HCT116 (cell line): Measurements from ENCODE around the gene ECI2. TPM values are rescaled to one million over a fixed set of nuclear protein-coding genes. Genes with fewer than 3 reads are reported as not detected.

Source experiments
- ATAC-seq: fragments of 200-7000 bp; cut with Tn5 transposase; 2 replicates; pipeline ENCODE4 v1.9.1; 2020; ENCODE audit warnings: mild to moderate bottlenecking, moderate library complexity
- BruUV-seq: library from RNA; stranded (reverse); fragments of 400-500 nt; replicated peaks from 2 replicates; lab custom pipeline; 2021; lab: Mats Ljungman, UMichigan
- CTCF ChIA-PET: fragments of 300-600 bp; sonication (Branson Sonifier 250); formaldehyde crosslinking; loops from one replicate; lab custom pipeline; 2021; ENCODE audit warnings: antibody characterized with exemption; lab: Charles Lee
- POLR2A ChIA-PET: fragments of 300-600, 350-600 bp; sonication (Branson Sonifier 250); formaldehyde crosslinking; loops from one replicate; lab custom pipeline; 2021; ENCODE audit warnings: antibody characterized with exemption; lab: Charles Lee
- RAD21 ChIA-PET, 2 experiments: fragments of 300-600 bp; sonication (Branson Sonifier 250); formaldehyde crosslinking; loops; one replicate each; lab custom pipeline; 2023; ENCODE audit warnings: low total read pairs in 2 of 2; ENCODE audit not compliant: uncharacterized antibody in 2 of 2, unreplicated experiment in 2 of 2, low non-redundant PET in 1 of 2; lab: Charles Lee
- DNase-seq: peaks from one replicate; pipeline ENCODE4 v3.0.0-alpha.2; 2010; ENCODE audit warnings: low read depth, low spot score
- H2AFZ ChIP-seq: fragments of 200-600 bp; shearing (Covaris generic), sonication (generic); 2 replicates; pipeline ENCODE4 v1.6.1; 2017; ENCODE audit warnings: low read depth, mixed run types, mixed read lengths, antibody characterized with exemption, low read length; ENCODE audit not compliant: poor library complexity, severe bottlenecking
- H3K27ac ChIP-seq: 2 replicates; pipeline ENCODE4 v1.5.1; 2012; ENCODE audit warnings: low read depth, low read length
- H3K27me3 ChIP-seq: fragments of 200-600 bp; sonication (generic); 2 replicates; pipeline ENCODE4 v1.6.1; 2016; ENCODE audit warnings: mixed run types, low read length, mixed read lengths; ENCODE audit not compliant: insufficient read depth
- H3K36me3 ChIP-seq, 2 experiments: fragments of 200-500 bp in 1 of 2; fragments of 200-600 bp in 1 of 2; sonication (Bioruptor generic) in 1 of 2; sonication (generic) in 1 of 2; 2 replicates each; pipeline versions ENCODE4 v1.5.1 to v1.6.1; 2014 to 2016; ENCODE audit warnings: low read length in 2 of 2, inconsistent platforms in 1 of 2, mixed read lengths in 1 of 2, mixed run types in 1 of 2; ENCODE audit not compliant: insufficient read depth in 2 of 2, control insufficient read depth in 1 of 2
- H3K4me1 ChIP-seq, 2 experiments: fragments of 200-600 bp in 1 of 2; sonication (generic) in 1 of 2; 2 replicates each; pipeline versions ENCODE4 v1.5.1 to v1.6.1; 2012 to 2017; ENCODE audit warnings: low read length in 2 of 2, inconsistent platforms in 1 of 2, mild to moderate bottlenecking in 1 of 2, mixed read lengths in 1 of 2, mixed run types in 1 of 2, moderate library complexity in 1 of 2; ENCODE audit not compliant: insufficient read depth in 2 of 2, control insufficient read depth in 1 of 2
- H3K4me2 ChIP-seq: fragments of 200-600 bp; sonication (generic); 2 replicates; pipeline ENCODE4 v1.6.1; 2017; ENCODE audit warnings: mixed run types, low read length, mixed read lengths
- H3K4me3 ChIP-seq, 2 experiments: fragments of 200-600 bp in 1 of 2; sonication (generic) in 1 of 2; replicated peaks in 1 of 2; 2 replicates each; pipeline ENCODE4 v1.5.1; 2011 to 2016; ENCODE audit warnings: low read length in 2 of 2, control low read depth in 1 of 2, low read depth in 1 of 2, mild to moderate bottlenecking in 1 of 2, mixed read lengths in 1 of 2, mixed run types in 1 of 2
- H3K79me2 ChIP-seq: fragments of 200-600 bp; sonication (generic); 2 replicates; pipeline ENCODE4 v1.6.1; 2017; ENCODE audit warnings: mild to moderate bottlenecking, mixed run types, low read length, moderate library complexity, mixed read lengths; ENCODE audit not compliant: insufficient read depth
- H3K9ac ChIP-seq: fragments of 200-600 bp; sonication (generic); 2 replicates; pipeline ENCODE4 v1.6.1; 2016; ENCODE audit warnings: low read length, mixed read lengths
- H3K9me2 ChIP-seq: fragments of 200-600 bp; sonication (generic), shearing (Covaris generic); 2 replicates; pipeline ENCODE4 v1.6.1; 2017; ENCODE audit warnings: mixed run types, mild to moderate bottlenecking, moderate library complexity; ENCODE audit not compliant: insufficient read depth
- H3K9me3 ChIP-seq, 2 experiments: fragments of 200-500 bp in 1 of 2; fragments of 200-600 bp in 1 of 2; sonication (Bioruptor generic) in 1 of 2; sonication (generic) in 1 of 2; 2 replicates each; pipeline ENCODE4 v1.6.1; 2014 to 2017; ENCODE audit warnings: low read length in 2 of 2, mixed read lengths in 2 of 2, inconsistent platforms in 1 of 2, low read depth in 1 of 2, mild to moderate bottlenecking in 1 of 2, mixed run types in 1 of 2, moderate library complexity in 1 of 2; ENCODE audit not compliant: control insufficient read depth in 1 of 2, insufficient read depth in 1 of 2
- H4K20me1 ChIP-seq: fragments of 200-600 bp; sonication (generic), shearing (Covaris generic); 2 replicates; pipeline ENCODE4 v1.6.1; 2017; ENCODE audit warnings: mixed run types, mild to moderate bottlenecking, moderate library complexity; ENCODE audit not compliant: insufficient read depth
- ATF3 ChIP-seq: IDR thresholded peaks from 2 replicates; pipeline ENCODE4 v1.6.1; 2012
- CBX3 ChIP-seq: IDR thresholded peaks from 2 replicates; pipeline ENCODE4 v1.6.1; 2012; ENCODE audit warnings: low read depth
- CEBPB ChIP-seq: IDR thresholded peaks from 2 replicates; pipeline ENCODE4 v1.6.1; 2012; ENCODE audit warnings: low read depth
- CTCF ChIP-seq, 3 experiments: fragments of 200-600 bp in 1 of 3; sonication (generic) in 1 of 3; IDR thresholded peaks in 2 of 3; conservative IDR thresholded peaks in 1 of 3; 2 replicates each; pipeline ENCODE4 v1.5.1; 2012 to 2017; ENCODE audit warnings: low read depth in 2 of 3, low read length in 2 of 3, antibody characterized with exemption in 1 of 3, borderline replicate concordance in 1 of 3, control low read depth in 1 of 3, mild to moderate bottlenecking in 1 of 3, mixed read lengths in 1 of 3, mixed run types in 1 of 3, moderate library complexity in 1 of 3; ENCODE audit not compliant: insufficient read depth in 1 of 3
- EGR1 ChIP-seq: IDR thresholded peaks from 2 replicates; pipeline ENCODE4 v1.6.1; 2012; ENCODE audit warnings: low read depth
- ELF1 ChIP-seq: IDR thresholded peaks from 2 replicates; pipeline ENCODE4 v1.6.1; 2012; ENCODE audit warnings: low read depth, borderline replicate concordance
- EZH2 ChIP-seq: fragments of 200-600 bp; sonication (generic); IDR thresholded peaks from 2 replicates; pipeline ENCODE4 v1.6.1; 2017; ENCODE audit warnings: antibody characterized with exemption, mixed run types
- FOSL1 ChIP-seq: IDR thresholded peaks from 2 replicates; pipeline ENCODE4 v1.6.1; 2012; ENCODE audit warnings: low read depth
- MAX ChIP-seq: IDR thresholded peaks from 2 replicates; pipeline ENCODE4 v1.6.1; 2012
- POLR2A ChIP-seq: IDR thresholded peaks from 2 replicates; pipeline ENCODE4 v1.7.0; 2011; ENCODE audit warnings: borderline replicate concordance; ENCODE audit not compliant: insufficient read depth, insufficient read length; ENCODE audit errors: extremely low read depth
- POLR2AphosphoS5 ChIP-seq: IDR thresholded peaks from 2 replicates; pipeline ENCODE4 v1.6.1; 2011; ENCODE audit warnings: mild to moderate bottlenecking, low read depth, low read length, moderate library complexity
- RAD21 ChIP-seq: IDR thresholded peaks from 2 replicates; pipeline ENCODE4 v1.6.1; 2012; ENCODE audit warnings: low read depth, mild to moderate bottlenecking
- REST ChIP-seq: IDR thresholded peaks from 2 replicates; pipeline ENCODE4 v1.6.1; 2012; ENCODE audit warnings: low read depth
- SIN3A ChIP-seq: IDR thresholded peaks from 2 replicates; pipeline ENCODE4 v1.6.1; 2012; ENCODE audit warnings: low read depth
- SP1 ChIP-seq: IDR thresholded peaks from 2 replicates; pipeline ENCODE4 v1.6.1; 2012; ENCODE audit warnings: low read depth
- SRF ChIP-seq: IDR thresholded peaks from 2 replicates; pipeline ENCODE4 v1.6.1; 2012; ENCODE audit warnings: low read depth
- YY1 ChIP-seq: IDR thresholded peaks from 2 replicates; pipeline ENCODE4 v1.6.1; 2011; ENCODE audit warnings: low read length, low read depth, moderate library complexity, mild to moderate bottlenecking; ENCODE audit not compliant: insufficient replicate concordance; ENCODE audit errors: extremely low read depth
- ZBTB33 ChIP-seq: IDR thresholded peaks from 2 replicates; pipeline ENCODE4 v1.6.1; 2011; ENCODE audit warnings: mild to moderate bottlenecking, low read length, moderate library complexity; ENCODE audit not compliant: insufficient replicate concordance; ENCODE audit errors: extremely low read depth
- ZNF274 ChIP-seq: fragments of 200-500 bp; sonication (Bioruptor generic); IDR thresholded peaks from 2 replicates; pipeline ENCODE4 v1.6.1; 2014; ENCODE audit warnings: mild to moderate bottlenecking, low read depth, low read length, inconsistent platforms
- intact Hi-C: fragments of 100-400 bp; cut with micrococcal nuclease; formaldehyde crosslinking; loops from 2 replicates; pipeline ENCODE4 v1.10.0; 2022
- total RNA-seq: library from RNA; stranded (reverse); gene quantifications from one replicate; pipeline ENCODE4 v1.2.1, GENCODE V29; 2021; ENCODE audit not compliant: unreplicated experiment

The ECI2 gene
- total RNA-seq, 1 experiment from 2014 or later = 56.8 TPM

- H3K27ac ChIP-seq = no peak overlapping the region
- POLR2A ChIA-PET = no interaction called here
- H3K9me3 ChIP-seq = no peaks in the 10 kb centered on the region
- no peaks in the 10 kb centered on the region for H3K79me2 ChIP-seq
- H2AFZ ChIP-seq = no peak overlapping the region
- RAD21 ChIA-PET = no interaction called here
- CTCF ChIA-PET = no interaction called here
- H4K20me1 ChIP-seq = no peaks in the 10 kb centered on the region
- H3K4me2 ChIP-seq = no peak overlapping the region
- intact Hi-C loops = no loop called here
- no peak for ATAC-seq
- TF ChIP-seq SRF = no peak
- no peak for TF ChIP-seq POLR2AphosphoS5
- no peak for TF ChIP-seq RAD21
- TF ChIP-seq CBX3 = no peak
- TF ChIP-seq EGR1 = no peak
- TF ChIP-seq POLR2A = no peak
- TF ChIP-seq ZBTB33 = no peak
- no peak for TF ChIP-seq ATF3
- no peak for TF ChIP-seq SIN3A
- TF ChIP-seq REST = no peak
- TF ChIP-seq CEBPB = no peak
- no peak for TF ChIP-seq FOSL1
- TF ChIP-seq YY1 = no peak
- TF ChIP-seq EZH2 = no peak
- TF ChIP-seq ELF1 = no peak
- TF ChIP-seq SP1 = no peak
- no peak for TF ChIP-seq ZNF274
- no peak for TF ChIP-seq CTCF (IDR thresholded peaks at IDR 0.05 in 2 of 3, conservative IDR thresholded peaks at IDR 0.05 in 1 of 3; ENCODE audit: borderline replicate concordance in 1 of 3, insufficient read depth in 1 of 3, low read depth in 2 of 3, low read length in 2 of 3)
- TF ChIP-seq MAX = no peak
- H3K9ac ChIP-seq = no peak overlapping the region
- no peak overlapping the region for H3K4me3 ChIP-seq
- H3K27me3 ChIP-seq = no peaks in the 10 kb centered on the region
- BruUV-seq = no TSS peak
- H3K36me3 ChIP-seq = no peaks in the 10 kb centered on the region
- no peaks in the 10 kb centered on the region for H3K4me1 ChIP-seq
- no peak for DNase-seq
- H3K9me2 ChIP-seq = no peaks in the 10 kb centered on the region; the same call in 1 of the 2 replicates
Measured at GRCh38 chr6:4178737-4179333, 43.5 kb upstream of the ECI2 start.
